Astrocyte of the cerebellum (primary cell): Measurements from ENCODE around the gene SLC5A1.

Source experiments
- DNase-seq: peaks from one replicate; pipeline ENCODE4 v3.0.0-alpha.2; 2011; ENCODE audit warnings: low read depth
- H3K4me3 ChIP-seq: 2 replicates; pipeline ENCODE4 v1.5.1; 2011; ENCODE audit warnings: mild to moderate bottlenecking, low read depth, low read length, moderate library complexity
- CTCF ChIP-seq: IDR thresholded peaks from 2 replicates; pipeline ENCODE4 v1.5.1; 2012; ENCODE audit warnings: low read length, low read depth, moderate library complexity, mild to moderate bottlenecking; ENCODE audit errors: missing control alignments
- in situ Hi-C: cut with HindIII; loops from 2 replicates; pipeline ENCODE4 v1.10.0; 2017; ENCODE audit warnings: low sequenced_read_pairs

SLC5A1 gene

GRCh38 chr22:32088084-32088483 is 45.0 kb downstream of the SLC5A1 start:
- no peak for TF ChIP-seq CTCF
- in situ Hi-C loops: no loop called here
- no peak overlapping the region for H3K4me3 ChIP-seq
- no peak for DNase-seq

GRCh38 chr22:32097018-32097417 is 54.0 kb downstream of the SLC5A1 start:
- TF ChIP-seq CTCF: no peak

DNA sequence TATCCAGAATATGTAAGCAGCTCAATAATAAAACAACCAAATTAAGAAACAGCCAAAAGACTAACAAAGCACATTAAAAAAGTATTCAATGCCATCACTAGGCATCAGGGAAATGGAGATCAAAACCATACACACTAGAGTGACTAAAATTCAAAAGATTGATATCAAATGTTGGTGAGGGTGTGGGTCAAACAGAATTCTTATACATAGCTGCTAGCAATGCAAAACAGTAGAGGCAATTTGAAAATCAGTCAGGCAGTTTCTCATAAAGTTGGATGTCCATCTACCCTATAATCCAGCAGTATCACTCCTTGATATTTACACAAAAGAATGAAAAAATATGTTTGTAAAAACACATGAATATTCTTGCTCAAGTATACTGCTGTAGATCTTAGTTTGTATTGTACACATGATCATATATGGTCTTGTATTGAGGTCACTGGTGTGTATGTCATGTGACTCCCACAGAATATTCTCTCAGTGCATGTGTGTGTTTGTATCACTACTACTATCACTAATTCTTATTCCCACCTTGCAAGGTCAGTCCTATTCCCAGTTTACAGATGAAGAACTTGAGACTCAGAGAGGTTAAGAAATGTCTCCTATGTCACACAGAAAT is 54.9 kb downstream of the SLC5A1 start:
- in situ Hi-C loops: no loop called here
- no peak overlapping the region for H3K4me3 ChIP-seq
- no peak for TF ChIP-seq CTCF
- DNase-seq: no peak

More at GRCh38 chr22:32097018-32097417, 54.0 kb downstream of the SLC5A1 start:
- no peak for DNase-seq
- no peak overlapping the region for H3K4me3 ChIP-seq
- in situ Hi-C loops: no loop called here

- H3K4me3 ChIP-seq: no peak overlapping the region
- no peak for DNase-seq
- TF ChIP-seq CTCF: no peak
- in situ Hi-C loops: no loop called here
Measured at GRCh38 chr22:32100711-32101110, 57.6 kb downstream of the SLC5A1 start.

DNA sequence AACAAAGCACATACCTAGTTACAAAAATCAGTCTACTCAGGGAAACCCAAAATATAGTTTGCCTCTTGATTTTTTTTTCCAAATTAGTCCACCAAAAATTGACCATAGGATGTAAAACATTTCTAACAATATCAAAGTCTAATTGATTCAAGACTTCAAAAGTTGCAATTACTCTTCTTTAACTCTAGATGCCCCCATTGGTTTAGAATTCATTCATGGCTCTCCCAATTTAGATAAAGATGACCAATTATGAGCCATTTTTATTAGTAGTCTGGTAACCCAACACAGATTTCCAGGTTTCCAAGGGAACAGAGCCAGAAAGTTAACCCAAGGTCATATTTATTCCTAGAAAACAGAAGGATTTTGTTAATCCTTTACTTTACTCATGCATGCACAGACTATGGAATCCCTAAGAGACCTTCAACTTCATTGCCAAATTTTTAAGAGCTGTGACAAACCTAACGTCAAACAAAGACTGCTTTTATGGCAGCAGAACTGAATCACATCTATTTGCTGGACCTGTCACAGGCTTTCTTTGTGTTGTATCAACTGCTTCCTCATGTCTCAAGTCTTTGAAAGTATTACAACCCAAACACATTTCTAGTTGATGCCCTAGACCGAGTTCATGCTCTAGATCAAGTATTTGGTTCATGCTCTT is 60.7 kb downstream of the SLC5A1 start:
- no peak for TF ChIP-seq CTCF
- DNase-seq: no peak
- in situ Hi-C loops: no loop called here
- no peak overlapping the region for H3K4me3 ChIP-seq

DNA sequence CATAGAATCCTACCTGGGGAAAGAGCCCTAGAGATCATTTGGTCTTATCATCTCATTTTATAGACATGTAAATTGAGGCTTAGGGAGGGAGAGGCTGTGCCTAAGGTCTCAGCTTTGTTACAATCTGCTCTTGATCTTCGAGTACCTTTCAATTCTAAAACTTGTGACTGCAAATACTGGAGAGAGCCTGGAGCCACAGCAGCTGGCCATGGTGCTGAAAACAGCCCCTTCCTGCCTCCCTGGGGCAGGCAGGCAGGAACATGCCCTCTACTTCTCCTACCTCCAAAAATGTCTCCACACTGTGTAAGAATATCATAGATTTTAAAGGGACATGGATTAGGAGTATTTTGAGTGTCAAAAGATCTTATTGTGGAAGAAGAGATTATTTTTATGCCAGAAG is 63.9 kb downstream of the SLC5A1 start:
- TF ChIP-seq CTCF: no peak
- no peak overlapping the region for H3K4me3 ChIP-seq
- peak; percentile 5 for DNase-seq
- in situ Hi-C loops: no loop called here

- H3K4me3 ChIP-seq: no peak overlapping the region
- no peak for DNase-seq
- in situ Hi-C loops: no loop called here
- TF ChIP-seq CTCF: no peak
Measured at GRCh38 chr22:32112380-32112779, 69.3 kb downstream of the SLC5A1 start.
